CD4-positive, alpha-beta T cell (primary cell): ENCODE data around the gene SLC25A26. TPM values are rescaled to one million over a fixed set of nuclear protein-coding genes. Genes with fewer than 3 reads are reported as not detected.

Source experiments
- ATAC-seq: fragments of 200-7000 bp; cut with Tn5 transposase; one replicate; pipeline ENCODE4 v1.10.0; 2022; ENCODE audit warnings: mild to moderate bottlenecking; ENCODE audit not compliant: poor library complexity
- CTCF ChIA-PET: fragments of 350-600 bp; sonication (Branson Sonifier 250); formaldehyde crosslinking; loops from one replicate; lab custom pipeline; 2021; ENCODE audit warnings: antibody characterized with exemption, inconsistent platforms; lab: Charles Lee
- POLR2A ChIA-PET: fragments of 350-600 bp; sonication (Branson Sonifier 250); formaldehyde crosslinking; loops from one replicate; lab custom pipeline; 2021; ENCODE audit warnings: antibody characterized with exemption, inconsistent platforms; lab: Charles Lee
- DNase-seq, 14 experiments: peaks; one replicate each; pipeline ENCODE4 v3.0.0-alpha.2; 2013 to 2020; ENCODE audit warnings: mixed read lengths in 2 of 14
- H3K27ac ChIP-seq, 2 donors: one replicate each; pipeline versions ENCODE4 v1.5.1 to v1.7.0; 2013; ENCODE audit warnings: low read length in 2 of 2, low read depth in 1 of 2, mild to moderate bottlenecking in 1 of 2
- H3K27me3 ChIP-seq, 2 experiments: 1 replicate in 1 of 2; 2 replicates in 1 of 2; pipeline versions ENCODE4 v1.6.1 to v1.7.0; 2013; ENCODE audit warnings: low read length in 2 of 2, control low read depth in 1 of 2, mild to moderate bottlenecking in 1 of 2, moderate library complexity in 1 of 2; ENCODE audit not compliant: insufficient read depth in 2 of 2, control insufficient read depth in 1 of 2
- H3K36me3 ChIP-seq: one replicate; pipeline ENCODE4 v1.6.1; 2013; ENCODE audit warnings: low read length, control low read depth; ENCODE audit not compliant: insufficient read depth
- H3K4me1 ChIP-seq: one replicate; pipeline ENCODE4 v1.6.1; 2013; ENCODE audit warnings: low read length, control low read depth; ENCODE audit not compliant: insufficient read depth
- H3K4me3 ChIP-seq: one replicate; pipeline ENCODE4 v1.5.1; 2013; ENCODE audit warnings: mild to moderate bottlenecking, low read length, moderate library complexity
- H3K9me3 ChIP-seq, 2 experiments: 1 replicate in 1 of 2; 2 replicates in 1 of 2; pipeline versions ENCODE4 v1.6.1 to v1.7.0; 2013; ENCODE audit warnings: low read length in 2 of 2, mild to moderate bottlenecking in 2 of 2, control low read depth in 1 of 2, moderate library complexity in 1 of 2; ENCODE audit not compliant: control insufficient read depth in 1 of 2, insufficient read depth in 1 of 2
- H3K27ac Mint-ChIP-seq: one replicate; pipeline ENCODE4 v1.8.0; 2020; ENCODE audit warnings: mixed read lengths
- H3K27me3 Mint-ChIP-seq: one replicate; pipeline ENCODE4 v1.8.0; 2021; ENCODE audit warnings: mixed read lengths
- H3K36me3 Mint-ChIP-seq: one replicate; pipeline ENCODE4 v1.8.0; 2021; ENCODE audit warnings: low read depth, mixed read lengths
- H3K4me1 Mint-ChIP-seq: one replicate; pipeline ENCODE4 v1.8.0; 2021; ENCODE audit warnings: low read depth, mixed read lengths
- H3K4me3 Mint-ChIP-seq: one replicate; pipeline ENCODE4 v1.8.0; 2020; ENCODE audit warnings: mild to moderate bottlenecking, mixed read lengths
- H3K9me3 Mint-ChIP-seq: one replicate; pipeline ENCODE4 v1.8.0; 2020; ENCODE audit warnings: mixed read lengths
- intact Hi-C, 2 experiments: fragments of 100-400 bp; cut with DNase I in 1 of 2; cut with micrococcal nuclease in 1 of 2; formaldehyde crosslinking; loops; one replicate each; pipeline versions ENCODE4 v1.15.1 to v1.9.0; 2023 to 2025; cut with DNase I, micrococcal nuclease
- total RNA-seq, 174 experiments: library from RNA in 2 of 174; stranded (reverse) in 2 of 174; gene quantifications; one replicate each; pipeline ENCODE4 v1.2.3 and lab custom pipeline; 2021 to 2026
- TF ChIP-seq, protein P1 (sequence below): fragments of 200-600 bp; IDR thresholded peaks from one replicate; pipeline ENCODE4 v1.8.0; 2022; ENCODE audit warnings: antibody characterized with exemption, mild to moderate bottlenecking

Gene SLC25A26
- total RNA-seq, 2 experiments from 2014 or later: 26.9 to 30.2 TPM

DNA sequence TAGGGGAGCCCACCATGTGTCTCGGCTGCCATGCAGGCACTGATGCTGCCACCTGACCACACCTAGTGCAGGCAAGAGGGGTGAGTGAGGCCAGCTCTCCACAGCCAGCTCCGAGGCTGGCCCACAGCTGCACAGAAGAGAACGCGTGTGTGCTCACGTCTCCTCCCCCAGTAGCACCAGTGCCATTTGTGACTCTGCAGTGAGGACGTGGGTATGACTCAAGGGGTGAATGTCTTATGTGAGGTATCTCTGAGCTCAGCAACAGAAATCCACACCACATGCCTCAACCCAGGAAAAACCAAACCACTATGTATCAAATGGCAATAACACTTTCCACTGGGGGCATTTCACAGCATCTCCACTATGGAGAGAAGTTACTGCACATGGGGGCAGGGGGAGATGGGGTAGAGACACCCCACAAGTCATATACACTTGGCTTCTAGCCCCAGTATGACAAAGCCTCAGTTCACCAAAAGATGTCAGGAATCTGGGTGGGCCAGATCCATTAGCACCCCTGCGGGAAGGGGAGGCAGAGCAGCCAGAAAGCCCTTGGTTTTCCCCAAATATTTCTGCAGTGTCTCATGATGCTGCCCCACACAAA is 192.4 kb downstream of the SLC25A26 start:
- peaks cover 78% of the 10 kb centered on the region for H3K36me3 ChIP-seq
- H3K4me1 Mint-ChIP-seq: peaks cover 4% of the 10 kb centered on the region
- ChIA-PET CTCF (no interaction called here), POLR2A (no interaction called here)
- intact Hi-C loops: no loop called here
- DNase-seq: no peak
- no peaks in the 10 kb centered on the region for H3K9me3 ChIP-seq
- no peak overlapping the region for H3K4me3 Mint-ChIP-seq
- H3K27me3 Mint-ChIP-seq: no peaks in the 10 kb centered on the region
- H3K36me3 Mint-ChIP-seq: peaks cover 75% of the 10 kb centered on the region
- no peak for ATAC-seq
- H3K27ac Mint-ChIP-seq: no peak overlapping the region
- H3K27me3 ChIP-seq: no peaks in the 10 kb centered on the region
- TF ChIP-seq, protein P1, sequence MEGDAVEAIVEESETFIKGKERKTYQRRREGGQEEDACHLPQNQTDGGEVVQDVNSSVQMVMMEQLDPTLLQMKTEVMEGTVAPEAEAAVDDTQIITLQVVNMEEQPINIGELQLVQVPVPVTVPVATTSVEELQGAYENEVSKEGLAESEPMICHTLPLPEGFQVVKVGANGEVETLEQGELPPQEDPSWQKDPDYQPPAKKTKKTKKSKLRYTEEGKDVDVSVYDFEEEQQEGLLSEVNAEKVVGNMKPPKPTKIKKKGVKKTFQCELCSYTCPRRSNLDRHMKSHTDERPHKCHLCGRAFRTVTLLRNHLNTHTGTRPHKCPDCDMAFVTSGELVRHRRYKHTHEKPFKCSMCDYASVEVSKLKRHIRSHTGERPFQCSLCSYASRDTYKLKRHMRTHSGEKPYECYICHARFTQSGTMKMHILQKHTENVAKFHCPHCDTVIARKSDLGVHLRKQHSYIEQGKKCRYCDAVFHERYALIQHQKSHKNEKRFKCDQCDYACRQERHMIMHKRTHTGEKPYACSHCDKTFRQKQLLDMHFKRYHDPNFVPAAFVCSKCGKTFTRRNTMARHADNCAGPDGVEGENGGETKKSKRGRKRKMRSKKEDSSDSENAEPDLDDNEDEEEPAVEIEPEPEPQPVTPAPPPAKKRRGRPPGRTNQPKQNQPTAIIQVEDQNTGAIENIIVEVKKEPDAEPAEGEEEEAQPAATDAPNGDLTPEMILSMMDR: no peak
- no peak overlapping the region for H3K4me3 ChIP-seq
- no peak overlapping the region for H3K27ac ChIP-seq
- no peaks in the 10 kb centered on the region for H3K9me3 Mint-ChIP-seq
- H3K4me1 ChIP-seq: no peaks in the 10 kb centered on the region

DNA sequence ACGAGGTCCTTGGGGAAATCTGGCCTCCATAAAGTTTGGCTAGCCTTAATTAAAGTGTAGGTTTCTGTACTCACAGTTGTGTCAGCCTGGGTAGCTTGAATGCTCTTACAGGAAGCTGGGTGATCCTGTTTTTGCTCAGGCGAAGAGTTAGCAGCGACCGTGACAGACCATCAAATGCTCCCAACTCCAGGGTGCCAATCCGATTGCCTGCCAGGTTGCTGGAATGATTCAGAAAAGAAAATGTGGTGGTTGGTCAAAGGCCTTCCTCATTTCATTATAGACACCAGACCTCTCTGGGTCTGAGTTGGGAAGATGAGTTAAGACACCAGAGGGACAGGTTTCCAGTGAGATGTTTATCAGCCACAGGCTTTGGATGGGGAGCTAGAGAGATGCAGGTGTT is 194.0 kb downstream of the SLC25A26 start:
- Mint-ChIP-seq H3K4me1 (peaks cover 6% of the 10 kb centered on the region), H3K36me3 (peaks cover 81% of the 10 kb centered on the region), H3K27ac (no peak overlapping the region), H3K27me3 (no peaks in the 10 kb centered on the region), H3K4me3 (no peak overlapping the region), H3K9me3 (no peaks in the 10 kb centered on the region)
- ChIA-PET CTCF (no interaction called here), POLR2A (no interaction called here)
- H3K36me3 ChIP-seq: peaks cover 72% of the 10 kb centered on the region
- intact Hi-C loops: no loop called here
- TF ChIP-seq, protein P1: no peak
- H3K9me3 ChIP-seq: no peaks in the 10 kb centered on the region
- no peak overlapping the region for H3K27ac ChIP-seq
- H3K4me3 ChIP-seq: no peak overlapping the region
- ATAC-seq (no peak), DNase-seq (no peak)
- H3K27me3 ChIP-seq: no peaks in the 10 kb centered on the region
- no peaks in the 10 kb centered on the region for H3K4me1 ChIP-seq

DNA sequence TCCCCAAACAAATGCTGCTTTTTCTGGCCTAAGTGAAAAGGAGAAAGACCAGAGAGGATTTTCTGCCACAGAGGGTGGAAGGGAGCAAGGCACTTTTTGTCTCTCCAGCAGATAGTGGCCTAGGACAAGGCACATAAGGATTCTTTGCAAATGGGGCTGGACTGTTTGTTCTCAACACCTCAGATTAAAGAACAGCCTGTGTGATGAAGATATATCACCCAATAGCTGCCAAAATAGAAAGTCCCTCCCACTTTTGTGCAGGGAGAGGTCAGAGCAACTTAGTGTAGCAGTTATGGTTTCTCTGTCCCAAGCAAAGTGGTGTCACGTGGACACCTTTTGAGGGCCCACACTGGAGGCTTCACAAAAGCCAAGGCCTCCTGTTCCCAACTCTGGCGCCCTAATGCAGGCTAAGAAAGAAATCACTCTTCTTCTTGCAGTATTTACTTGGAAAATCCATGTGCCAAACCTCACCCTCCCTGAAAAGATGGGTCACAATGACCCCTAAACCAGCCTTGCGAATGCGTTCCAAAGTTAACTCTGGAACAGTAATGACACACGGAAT is 195.1 kb downstream of the SLC25A26 start:
- peaks cover 61% of the 10 kb centered on the region for H3K36me3 ChIP-seq
- no peak for DNase-seq
- ChIA-PET POLR2A (no interaction called here), CTCF (no interaction called here)
- H3K9me3 ChIP-seq: no peaks in the 10 kb centered on the region
- TF ChIP-seq, protein P1: no peak
- H3K27ac Mint-ChIP-seq: no peak overlapping the region
- H3K4me3 Mint-ChIP-seq: no peak overlapping the region
- H3K27me3 ChIP-seq: no peaks in the 10 kb centered on the region
- H3K36me3 Mint-ChIP-seq: peaks cover 82% of the 10 kb centered on the region
- peaks cover 4% of the 10 kb centered on the region for H3K9me3 Mint-ChIP-seq
- peaks cover 17% of the 10 kb centered on the region for H3K4me1 Mint-ChIP-seq
- no peaks in the 10 kb centered on the region for H3K4me1 ChIP-seq
- H3K4me3 ChIP-seq: no peak overlapping the region
- H3K27me3 Mint-ChIP-seq: no peaks in the 10 kb centered on the region
- ATAC-seq: no peak
- intact Hi-C loops: no loop called here
- no peak overlapping the region for H3K27ac ChIP-seq
